ENCODE results near the gene BCAS3.

DNA sequence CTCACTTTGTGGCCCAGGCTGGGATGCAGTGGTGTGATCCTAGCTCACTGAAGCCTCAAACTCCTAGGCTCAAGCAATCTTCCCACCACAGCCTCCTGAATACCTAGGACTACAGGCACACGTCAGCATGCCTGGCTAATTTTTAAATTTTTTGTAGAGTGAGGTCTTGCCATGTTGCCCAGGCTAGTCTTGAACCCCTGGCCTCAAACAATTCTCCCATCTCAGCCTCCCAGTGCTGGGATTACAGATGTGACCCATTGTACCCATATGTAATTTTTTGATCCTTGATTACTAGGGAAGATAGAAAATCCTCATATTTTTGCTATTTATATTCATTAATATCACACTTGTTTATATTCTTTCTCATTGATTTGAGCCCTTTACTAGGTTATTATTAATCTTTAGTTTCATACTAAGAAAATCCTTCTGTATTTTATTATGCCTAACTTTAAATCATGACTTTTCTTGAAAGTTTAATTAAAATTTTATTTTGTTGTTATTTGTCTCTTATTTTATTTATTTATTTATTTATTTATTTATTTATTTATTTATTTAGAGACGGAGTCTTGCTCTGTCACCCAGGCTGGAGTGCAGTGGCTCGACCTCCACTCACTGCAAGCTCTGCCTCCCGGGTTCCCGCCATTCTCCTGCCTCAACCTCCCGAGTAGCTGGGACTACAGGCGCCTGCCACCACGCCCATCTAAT, 75.4 kb downstream of the BCAS3 start:
- TF ChIP-seq RARB (CRISPR knock-in tag; IDR thresholded peaks at IDR 0.05) (no peak), ISL1 (CRISPR knock-in tag; IDR thresholded peaks at IDR 0.05) (no peak), ZFP30 (CRISPR knock-in tag; IDR thresholded peaks at IDR 0.05) (no peak), ZFP3 (CRISPR knock-in tag; IDR thresholded peaks at IDR 0.05) (no peak)
